Measurements from ENCODE around the gene ICE1. TPM values are rescaled to one million over a fixed set of nuclear protein-coding genes. Genes with fewer than 3 reads are reported as not detected.

ICE1 gene
- total and polyA plus RNA-seq, 2 donors (not counting 1 experiment from before 2014, with no cell fraction given) = 6.5 to 39.7 TPM

DNA sequence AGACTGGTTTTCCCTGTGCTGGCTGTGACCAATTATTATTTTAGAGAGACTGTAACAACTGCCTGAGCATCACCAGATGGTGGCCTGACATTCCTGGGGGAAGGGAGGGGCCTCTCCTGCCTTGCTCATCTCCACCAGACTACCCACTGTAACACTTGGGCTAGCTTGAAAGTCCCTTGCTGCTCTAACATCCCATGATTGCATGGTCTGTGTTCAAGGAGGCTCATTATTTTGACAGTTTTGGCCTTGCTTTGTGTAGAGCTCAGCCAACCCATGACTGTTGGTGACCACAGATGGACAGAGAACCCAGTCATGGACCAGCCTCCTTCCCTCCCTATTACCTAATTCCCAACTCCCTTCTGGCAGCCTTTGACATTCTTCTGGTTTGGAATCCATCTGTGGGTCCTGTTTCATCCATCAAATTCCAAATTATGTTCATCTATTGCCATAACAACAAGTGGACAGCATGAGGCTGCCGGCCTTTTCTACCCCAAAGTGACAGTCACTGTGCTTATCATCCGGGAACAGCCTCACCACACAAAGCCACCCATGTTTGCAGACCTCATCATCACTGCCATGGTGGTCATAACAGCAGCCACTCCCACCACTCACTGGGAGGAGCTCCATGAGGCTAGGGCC, 49.0 kb upstream of the ICE1 start:
- H3K27ac Mint-ChIP-seq = no peak overlapping the region
- no peak overlapping the region for H3K4me3 Mint-ChIP-seq
- TF ChIP-seq, protein P1, sequence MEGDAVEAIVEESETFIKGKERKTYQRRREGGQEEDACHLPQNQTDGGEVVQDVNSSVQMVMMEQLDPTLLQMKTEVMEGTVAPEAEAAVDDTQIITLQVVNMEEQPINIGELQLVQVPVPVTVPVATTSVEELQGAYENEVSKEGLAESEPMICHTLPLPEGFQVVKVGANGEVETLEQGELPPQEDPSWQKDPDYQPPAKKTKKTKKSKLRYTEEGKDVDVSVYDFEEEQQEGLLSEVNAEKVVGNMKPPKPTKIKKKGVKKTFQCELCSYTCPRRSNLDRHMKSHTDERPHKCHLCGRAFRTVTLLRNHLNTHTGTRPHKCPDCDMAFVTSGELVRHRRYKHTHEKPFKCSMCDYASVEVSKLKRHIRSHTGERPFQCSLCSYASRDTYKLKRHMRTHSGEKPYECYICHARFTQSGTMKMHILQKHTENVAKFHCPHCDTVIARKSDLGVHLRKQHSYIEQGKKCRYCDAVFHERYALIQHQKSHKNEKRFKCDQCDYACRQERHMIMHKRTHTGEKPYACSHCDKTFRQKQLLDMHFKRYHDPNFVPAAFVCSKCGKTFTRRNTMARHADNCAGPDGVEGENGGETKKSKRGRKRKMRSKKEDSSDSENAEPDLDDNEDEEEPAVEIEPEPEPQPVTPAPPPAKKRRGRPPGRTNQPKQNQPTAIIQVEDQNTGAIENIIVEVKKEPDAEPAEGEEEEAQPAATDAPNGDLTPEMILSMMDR (IDR thresholded peaks at IDR 0.05) = no peak
- no peak for TF ChIP-seq EZH2 (IDR thresholded peaks at IDR 0.05; ENCODE audit: borderline replicate concordance, insufficient read depth, low read depth, low read length, poor library complexity, severe bottlenecking)
- H3K79me2 ChIP-seq (ENCODE audit: control insufficient read depth, insufficient read depth, low read length) = no peaks in the 10 kb centered on the region
- intact Hi-C loops (cut with micrococcal nuclease) = no loop called here
- H4K20me1 ChIP-seq (ENCODE audit: control insufficient read depth, insufficient read depth, low read length, poor library complexity, severe bottlenecking) = no peaks in the 10 kb centered on the region
- H3K27me3 ChIP-seq (replicated peaks in 1 of 4; ENCODE audit: control extremely low read depth in 1 of 4, control insufficient read depth in 3 of 4, insufficient read depth in 4 of 4, low read length in 3 of 4) = no peaks in the 10 kb centered on the region
- H3K9ac ChIP-seq (ENCODE audit: low read length) = no peak overlapping the region
- CTCF ChIA-PET = no interaction called here
- no peak overlapping the region for H2AFZ ChIP-seq (ENCODE audit: insufficient read depth, low read depth, low read length, poor library complexity, severe bottlenecking)
- no peaks in the 10 kb centered on the region for H3K36me3 ChIP-seq (replicated peaks in 1 of 2; ENCODE audit: control extremely low read depth in 1 of 2, control insufficient read depth in 1 of 2, extremely low read depth in 1 of 2, insufficient read depth in 2 of 2, low read length in 1 of 2)
- DNase-seq (no peak), ATAC-seq (ENCODE audit: low read depth) (no peak)
- H3K9me3 Mint-ChIP-seq (ENCODE audit: insufficient read depth) = peaks cover 3% of the 10 kb centered on the region
- POLR2A ChIA-PET = no interaction called here
- H3K4me3 ChIP-seq (ENCODE audit: control extremely low read depth in 1 of 5, extremely low read depth in 1 of 5, insufficient read depth in 1 of 5, low read depth in 2 of 5, low read length in 4 of 5) = no peak overlapping the region
- H3K4me1 Mint-ChIP-seq = no peaks in the 10 kb centered on the region
- no peak overlapping the region for H3K27ac ChIP-seq (ENCODE audit: low read length in 2 of 2)
- H3K27me3 Mint-ChIP-seq = no peaks in the 10 kb centered on the region
- 100% methylated on average over 2 of the region's 2 CpGs for WGBS (ENCODE audit: insufficient coverage)
- no peaks in the 10 kb centered on the region for H3K4me1 ChIP-seq (ENCODE audit: control insufficient read depth in 2 of 2, insufficient read depth in 2 of 2, low read length in 2 of 2)
- peaks cover 0 to 6% (median 0%) of the 10 kb centered on the region in 3 donors for H3K9me3 ChIP-seq (ENCODE audit: control extremely low read depth in 1 of 3, control insufficient read depth in 2 of 3, insufficient read depth in 1 of 3, low read length in 2 of 3)
- no peak overlapping the region for H3K4me2 ChIP-seq (replicated peaks; ENCODE audit: low read depth, low read length, poor library complexity, severe bottlenecking)

DNA sequence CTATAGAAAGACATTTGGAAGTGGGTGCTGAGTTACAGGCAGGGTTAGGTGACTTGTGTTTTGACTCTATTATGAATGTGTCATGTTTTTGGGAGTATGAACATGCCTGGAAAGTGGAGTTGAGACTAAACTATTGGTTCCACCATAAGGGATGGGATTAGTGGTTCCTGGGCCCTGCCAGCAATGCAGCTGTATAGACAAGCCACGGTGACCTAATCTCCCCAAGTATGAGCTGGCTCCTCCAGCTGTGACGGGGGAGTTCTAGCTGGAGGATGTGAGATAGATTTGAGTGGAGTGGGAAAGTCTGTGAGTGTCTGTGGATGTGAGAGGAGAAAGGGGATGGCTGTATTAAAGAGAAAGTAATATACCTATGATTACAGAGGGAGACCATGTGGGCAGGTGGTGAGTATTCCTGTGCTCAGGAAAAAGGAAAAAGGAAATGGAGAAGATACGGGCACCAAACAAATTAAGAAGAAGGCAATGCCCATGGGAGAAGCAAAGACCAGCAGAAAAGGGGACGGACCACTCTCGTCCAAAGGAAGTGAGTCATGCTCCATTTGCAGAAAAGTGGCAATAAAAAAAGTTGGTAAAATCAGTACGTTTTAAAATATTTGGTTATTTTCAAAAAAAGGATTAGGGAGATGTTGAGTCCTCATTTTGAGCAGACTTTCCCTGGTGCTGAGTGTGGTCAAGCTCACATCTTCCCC, 48.3 kb upstream of the ICE1 start:
- no peak for ATAC-seq (ENCODE audit: low read depth)
- ChIA-PET POLR2A (no interaction called here), CTCF (no interaction called here)
- 88% methylated on average over 5 of the region's 6 CpGs for WGBS (ENCODE audit: insufficient coverage)
- no peaks in the 10 kb centered on the region for H4K20me1 ChIP-seq (ENCODE audit: control insufficient read depth, insufficient read depth, low read length, poor library complexity, severe bottlenecking)
- DNase-seq = no peak
- no peak overlapping the region for H3K4me3 Mint-ChIP-seq
- H3K4me2 ChIP-seq (replicated peaks; ENCODE audit: low read depth, low read length, poor library complexity, severe bottlenecking) = no peak overlapping the region
- H3K9ac ChIP-seq (ENCODE audit: low read length) = no peak overlapping the region
- H3K9me3 ChIP-seq (ENCODE audit: control extremely low read depth in 1 of 3, control insufficient read depth in 2 of 3, insufficient read depth in 1 of 3, low read length in 2 of 3) = peaks cover 0 to 6% (median 0%) of the 10 kb centered on the region in 3 donors
- H3K27ac ChIP-seq (ENCODE audit: low read length in 2 of 2) = no peak overlapping the region
- no peaks in the 10 kb centered on the region for H3K79me2 ChIP-seq (ENCODE audit: control insufficient read depth, insufficient read depth, low read length)
- no peaks in the 10 kb centered on the region for H3K27me3 ChIP-seq (replicated peaks in 1 of 4; ENCODE audit: control extremely low read depth in 1 of 4, control insufficient read depth in 3 of 4, insufficient read depth in 4 of 4, low read length in 3 of 4)
- H2AFZ ChIP-seq (ENCODE audit: insufficient read depth, low read depth, low read length, poor library complexity, severe bottlenecking) = no peak overlapping the region
- no peaks in the 10 kb centered on the region for H3K27me3 Mint-ChIP-seq
- H3K4me1 Mint-ChIP-seq = no peaks in the 10 kb centered on the region
- H3K36me3 ChIP-seq (replicated peaks in 1 of 2; ENCODE audit: control extremely low read depth in 1 of 2, control insufficient read depth in 1 of 2, extremely low read depth in 1 of 2, insufficient read depth in 2 of 2, low read length in 1 of 2) = no peaks in the 10 kb centered on the region
- H3K27ac Mint-ChIP-seq = no peak overlapping the region
- no peaks in the 10 kb centered on the region for H3K4me1 ChIP-seq (ENCODE audit: control insufficient read depth in 2 of 2, insufficient read depth in 2 of 2, low read length in 2 of 2)
- no peak for TF ChIP-seq EZH2 (IDR thresholded peaks at IDR 0.05; ENCODE audit: borderline replicate concordance, insufficient read depth, low read depth, low read length, poor library complexity, severe bottlenecking)
- TF ChIP-seq, protein P1 (IDR thresholded peaks at IDR 0.05) = no peak
- peaks cover 3% of the 10 kb centered on the region for H3K9me3 Mint-ChIP-seq (ENCODE audit: insufficient read depth)
- H3K4me3 ChIP-seq (ENCODE audit: control extremely low read depth in 1 of 5, extremely low read depth in 1 of 5, insufficient read depth in 1 of 5, low read depth in 2 of 5, low read length in 4 of 5) = no peak overlapping the region
- intact Hi-C loops (cut with micrococcal nuclease) = no loop called here

All from B cell (primary cell).